Thymus (tissue), 11 donors: ENCODE measurements around the gene B3GALNT2. TPM values are rescaled to one million over a fixed set of nuclear protein-coding genes. Genes with fewer than 3 reads are reported as not detected.

Source experiments
- DNase-seq, 9 donors: peaks; one replicate each; pipeline ENCODE4 v3.0.0-alpha.2; 2013; ENCODE audit warnings: low spot score in 9 of 9, low read depth in 6 of 9, missing footprints in 1 of 9
- H3K27ac ChIP-seq, 2 donors: one replicate each; pipeline ENCODE4 v1.5.1; 2013; ENCODE audit warnings: control low read depth in 1 of 2, low read depth in 1 of 2, low read length in 1 of 2, mild to moderate bottlenecking in 1 of 2, moderate library complexity in 1 of 2
- H3K27me3 ChIP-seq, 2 donors: one replicate each; pipeline ENCODE4 v1.5.1; 2013; ENCODE audit warnings: low read length in 1 of 2; ENCODE audit not compliant: control insufficient read depth in 2 of 2, insufficient read depth in 1 of 2
- H3K36me3 ChIP-seq, 2 donors: one replicate each; pipeline ENCODE4 v1.5.1; 2013; ENCODE audit warnings: low read length in 1 of 2, mild to moderate bottlenecking in 1 of 2, moderate library complexity in 1 of 2; ENCODE audit not compliant: control insufficient read depth in 2 of 2, insufficient read depth in 2 of 2
- H3K4me1 ChIP-seq, 2 donors: one replicate each; pipeline ENCODE4 v1.5.1; 2013; ENCODE audit warnings: low read length in 2 of 2; ENCODE audit not compliant: control insufficient read depth in 2 of 2, insufficient read depth in 2 of 2
- H3K4me3 ChIP-seq, 2 donors: one replicate each; pipeline ENCODE4 v1.5.1; 2013; ENCODE audit warnings: low read length in 2 of 2, control low read depth in 1 of 2, mild to moderate bottlenecking in 1 of 2
- H3K9me3 ChIP-seq, 2 donors: one replicate each; pipeline ENCODE4 v1.5.1; 2013; ENCODE audit warnings: low read length in 1 of 2, mild to moderate bottlenecking in 1 of 2; ENCODE audit not compliant: control insufficient read depth in 2 of 2, insufficient read depth in 1 of 2
- WGBS: extraction: QIAGEN DNeasy Blood & Tissue Kit; methylation state at CpG from one replicate; pipeline ENCODE4 v1.1.7; 2013; 5-methylcytosine and 5-hydroxymethylcytosine counted together
- polyA plus RNA-seq: library from polyadenylated mRNA; stranded (reverse); fragments of 200-250 nt; gene quantifications from one replicate; pipeline ENCODE4 v1.2.3, GENCODE V29; 2013
- total RNA-seq: library from RNA; stranded (reverse); fragments of 120-200 nt; gene quantifications from one replicate; pipeline ENCODE4 v1.2.4, GENCODE V29; 2013
- donor health status: healthy.

The B3GALNT2 gene
- total and polyA plus RNA-seq, 2 donors, result 2.8 to 18.9 TPM

DNA sequence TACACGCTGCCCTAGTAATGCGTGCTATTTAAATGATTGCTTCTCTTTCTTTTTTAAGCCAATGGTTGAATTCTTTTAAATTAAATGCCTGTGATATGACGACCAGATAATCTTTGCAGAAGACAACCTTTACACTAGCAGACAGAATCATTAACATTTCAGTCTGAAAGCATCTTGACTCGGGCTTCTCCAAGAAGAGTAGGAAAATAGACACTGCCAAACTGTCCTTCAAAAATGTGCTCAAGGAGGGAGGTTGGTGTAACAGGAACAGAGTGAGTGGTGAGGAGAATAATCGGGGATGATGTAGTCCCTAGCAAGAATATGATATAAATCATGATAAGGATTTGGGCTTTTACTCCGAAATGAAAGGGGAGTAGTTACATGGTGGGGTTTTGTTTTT, 6.6 kb upstream of the B3GALNT2 start:
- 95% methylated on average over 6 of the region's 6 CpGs for WGBS
- Histone ChIP-seq H3K36me3 (no peaks in the 10 kb centered on the region), H3K27ac (no peak overlapping the region), H3K4me3 (no peak overlapping the region), H3K27me3 (no peaks in the 10 kb centered on the region), H3K4me1 (no peaks in the 10 kb centered on the region), H3K9me3 (no peaks in the 10 kb centered on the region)
- no peak for DNase-seq

DNA sequence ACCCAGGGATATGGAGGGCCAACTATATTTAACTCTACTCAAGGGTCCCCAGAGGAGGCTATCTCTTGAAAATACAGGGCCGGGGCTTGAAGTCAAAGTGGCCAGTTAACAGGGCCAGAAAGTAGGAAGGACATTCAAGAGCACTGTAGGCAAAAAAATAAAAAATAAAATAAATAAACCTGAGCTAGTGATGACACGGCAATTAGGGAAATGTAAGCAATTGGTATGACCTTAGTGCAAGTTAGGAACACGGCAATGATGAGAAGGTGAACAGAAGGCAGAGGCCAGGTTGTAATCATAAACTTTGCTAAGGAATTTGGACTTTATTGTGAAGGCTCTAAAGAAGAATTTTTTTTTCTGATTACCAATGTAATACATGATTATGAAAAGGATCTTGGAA, 3.4 kb upstream of the B3GALNT2 start:
- Histone ChIP-seq H3K4me1 (peaks cover 0 to 7% of the 10 kb centered on the region in 2 donors), H3K36me3 (no peaks in the 10 kb centered on the region), H3K27ac (no peak overlapping the region), H3K9me3 (no peaks in the 10 kb centered on the region), H3K4me3 (no peak overlapping the region), H3K27me3 (no peaks in the 10 kb centered on the region)
- DNase-seq, result no peak
- 96% methylated on average over 3 of the region's 3 CpGs for WGBS

DNA sequence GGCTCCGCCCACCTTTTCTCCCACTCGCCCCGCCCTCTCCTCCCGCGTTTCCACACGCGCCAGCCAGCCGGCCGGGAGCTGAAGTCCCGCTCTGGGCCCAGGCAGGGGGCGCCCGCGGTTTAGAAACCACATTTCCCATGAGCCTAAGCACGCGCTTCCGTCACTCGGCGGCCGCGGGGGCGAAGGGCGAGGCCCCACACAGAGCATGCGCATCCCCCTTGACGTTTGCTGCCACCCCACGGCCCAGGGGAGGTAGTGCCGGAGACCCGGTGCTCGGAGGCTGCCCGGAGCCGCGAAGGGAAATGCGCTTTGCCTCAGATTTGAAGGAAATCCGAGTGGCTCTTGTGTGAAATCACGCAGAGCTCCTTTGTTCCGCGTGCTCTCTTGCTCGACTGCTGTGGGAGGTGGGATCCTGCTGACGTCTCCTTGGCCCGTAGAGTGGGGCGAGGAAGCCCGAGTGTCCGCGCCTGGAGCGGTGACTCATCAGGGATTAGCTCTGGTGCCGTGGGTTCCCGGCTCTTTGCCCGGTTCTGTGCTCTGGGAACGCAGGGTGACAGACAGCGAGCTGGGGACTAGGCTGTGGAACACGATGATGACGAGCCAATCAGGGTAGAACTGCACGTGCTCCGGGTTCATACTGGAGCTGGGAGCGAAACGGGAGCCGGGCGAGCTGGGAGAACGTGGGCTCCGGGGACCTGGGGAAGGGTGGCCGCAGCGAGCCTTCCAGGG, 406 bp upstream of the B3GALNT2 start:
- H3K27ac ChIP-seq, result peak overlapping the region; percentile 91 to 96
- WGBS, result under 1% methylated on average over 61 of the region's 61 CpGs
- no peaks in the 10 kb centered on the region for H3K36me3 ChIP-seq
- DNase-seq, result peak; percentile 94 to 99 (median 98)
- peak overlapping the region; percentile 74 to 84 for H3K4me3 ChIP-seq
- H3K4me1 ChIP-seq, result peaks cover 0 to 7% of the 10 kb centered on the region in 2 donors
- H3K9me3 ChIP-seq, result no peaks in the 10 kb centered on the region
- H3K27me3 ChIP-seq, result no peaks in the 10 kb centered on the region

DNA sequence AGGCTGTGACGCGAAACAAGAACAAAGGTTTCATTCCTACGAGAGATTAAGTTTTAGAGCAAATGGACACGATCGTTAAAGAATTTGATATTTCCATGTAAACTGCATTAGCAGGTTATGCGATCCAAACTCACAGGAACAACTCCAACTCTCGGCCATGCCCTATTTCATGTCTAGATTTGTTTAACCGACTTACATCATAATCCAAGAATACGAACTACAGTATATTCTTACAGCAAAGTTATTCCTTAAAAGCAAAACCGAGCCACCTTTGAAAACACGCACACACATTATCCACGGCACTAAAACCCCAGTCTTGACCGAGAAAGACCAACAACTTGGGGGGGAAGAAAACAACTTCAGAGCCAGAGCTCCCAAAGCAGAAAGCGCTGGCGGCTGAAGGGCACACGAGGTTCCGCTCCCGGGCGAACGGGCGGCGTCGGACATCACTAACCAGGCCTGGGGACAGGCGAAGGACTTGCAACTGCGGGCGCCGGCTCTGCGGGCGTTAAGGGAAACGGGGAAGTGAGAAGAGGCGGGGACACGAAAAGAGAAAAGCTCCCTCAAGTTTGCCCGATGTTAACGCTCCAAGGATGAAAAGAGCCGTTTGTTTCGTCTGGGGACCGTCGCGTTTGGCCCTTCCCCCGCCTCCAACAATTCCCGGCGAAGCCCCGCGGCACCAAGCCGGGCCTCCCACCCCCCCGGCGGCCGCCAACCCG, 690 bp downstream of the B3GALNT2 start:
- H3K9me3 ChIP-seq, result no peaks in the 10 kb centered on the region
- H3K27me3 ChIP-seq, result no peaks in the 10 kb centered on the region
- peak overlapping the region; percentile 74 to 84 for H3K4me3 ChIP-seq
- peak in 3 of 9 donors; percentile 18 to 68 (median 32) for DNase-seq
- under 1% methylated on average over 49 of the region's 49 CpGs for WGBS
- peaks cover 0 to 7% of the 10 kb centered on the region in 2 donors for H3K4me1 ChIP-seq
- H3K27ac ChIP-seq, result peak overlapping the region; percentile 68 to 80
- no peaks in the 10 kb centered on the region for H3K36me3 ChIP-seq

DNA sequence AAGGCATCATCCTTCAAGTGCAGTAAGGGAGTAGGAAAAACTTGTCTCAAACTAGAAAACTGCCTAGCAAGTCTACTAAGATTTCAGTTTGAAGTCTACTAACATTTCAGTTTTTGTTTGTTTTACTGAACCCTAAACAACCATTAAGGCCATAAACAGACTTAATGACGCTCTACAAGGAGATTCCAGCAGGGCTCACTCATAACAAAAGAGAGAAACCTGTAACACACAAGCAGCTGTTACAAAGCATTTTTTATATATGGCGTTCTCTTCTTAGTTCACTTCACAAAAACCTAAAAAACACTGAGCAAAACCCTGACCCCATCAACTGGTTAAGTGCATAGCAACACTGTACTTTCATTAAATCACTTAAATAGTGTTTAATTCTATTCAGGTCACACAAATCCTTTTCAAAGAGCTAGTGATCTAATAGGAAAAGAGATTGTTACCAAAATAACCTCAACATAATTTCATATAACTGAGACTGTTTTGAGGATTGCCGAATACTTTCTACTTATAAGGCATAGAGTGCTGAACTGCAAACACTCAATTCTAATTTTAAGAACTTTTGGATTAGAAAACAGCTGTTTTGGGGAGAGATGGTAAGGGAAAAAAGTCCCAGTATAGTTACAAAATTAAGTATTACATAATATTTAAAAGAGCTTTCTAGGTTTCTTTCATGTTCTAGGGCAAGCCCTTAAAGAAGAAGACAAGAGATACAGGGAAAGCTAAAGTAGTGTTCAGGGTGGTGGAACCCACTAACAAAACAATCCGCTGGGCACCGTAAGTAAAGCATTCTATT, 1.4 kb downstream of the B3GALNT2 start:
- Histone ChIP-seq H3K4me1 (peaks cover 0 to 7% of the 10 kb centered on the region in 2 donors), H3K27me3 (no peaks in the 10 kb centered on the region), H3K4me3 (peak overlapping the region; percentile 74 to 84), H3K27ac (peak overlapping the region; percentile 15 to 68), H3K9me3 (no peaks in the 10 kb centered on the region), H3K36me3 (no peaks in the 10 kb centered on the region)
- 35% methylated on average over 5 of the region's 5 CpGs for WGBS
- peak in 1 of 9 donors; percentile 28 for DNase-seq

DNA sequence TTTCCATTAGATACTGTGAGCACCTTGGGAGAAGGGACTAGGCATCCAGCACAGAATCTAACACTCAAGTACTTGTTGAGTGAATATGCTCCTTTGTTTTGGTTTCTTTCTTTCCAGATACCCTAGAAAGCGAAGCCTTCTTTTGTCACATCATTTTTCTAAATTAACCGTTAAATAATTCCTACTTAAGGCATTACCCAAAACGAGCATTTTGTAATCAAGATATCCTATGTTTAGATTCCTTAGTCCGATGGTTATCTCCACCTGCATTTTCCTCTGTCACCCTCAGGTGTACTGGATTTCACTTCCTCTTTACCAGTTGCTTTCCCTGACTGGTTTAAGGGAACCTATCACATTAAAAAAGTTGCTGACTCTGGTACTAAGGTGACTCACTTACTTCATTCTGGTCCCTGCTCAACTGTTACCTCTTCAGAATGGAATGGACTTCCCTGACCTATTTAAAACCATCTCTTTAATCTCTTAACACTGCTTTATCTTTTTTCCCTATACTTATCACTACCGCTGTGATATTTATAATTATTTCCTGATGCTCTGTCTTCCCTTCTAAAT, 3.2 kb downstream of the B3GALNT2 start:
- Histone ChIP-seq H3K9me3 (no peaks in the 10 kb centered on the region), H3K4me3 (no peak overlapping the region), H3K27ac (no peak overlapping the region), H3K27me3 (no peaks in the 10 kb centered on the region), H3K4me1 (peaks cover 0 to 7% of the 10 kb centered on the region in 2 donors), H3K36me3 (no peaks in the 10 kb centered on the region)
- 93% methylated on average over 5 of the region's 5 CpGs for WGBS
- DNase-seq, result no peak

DNA sequence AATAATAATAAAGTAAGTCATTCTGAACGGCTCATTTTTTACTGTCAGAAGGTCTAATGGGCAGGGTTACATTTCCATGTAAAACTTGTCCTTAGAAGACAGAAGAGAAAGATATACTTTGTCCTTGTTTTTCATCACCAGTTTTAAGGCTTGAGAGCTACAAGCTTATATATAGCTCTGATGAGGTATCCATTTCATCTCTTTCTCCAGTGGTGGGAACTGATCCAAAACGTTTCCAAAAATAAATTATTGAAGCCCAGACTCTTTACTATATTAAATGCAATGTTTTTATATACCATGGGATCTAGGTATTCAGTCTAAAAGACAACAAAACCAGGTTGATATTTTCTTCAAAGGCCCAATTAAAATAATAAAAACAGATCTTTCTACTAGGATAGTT, 8.7 kb downstream of the B3GALNT2 start:
- H3K36me3 ChIP-seq, result peaks cover 0 to 6% of the 10 kb centered on the region in 2 donors
- WGBS, result 95% methylated on average over 2 of the region's 2 CpGs
- peaks cover 2 to 22% of the 10 kb centered on the region in 2 donors for H3K4me1 ChIP-seq
- H3K4me3 ChIP-seq, result no peak overlapping the region
- no peak for DNase-seq
- no peak overlapping the region for H3K27ac ChIP-seq
- no peaks in the 10 kb centered on the region for H3K27me3 ChIP-seq
- H3K9me3 ChIP-seq, result no peaks in the 10 kb centered on the region

DNA sequence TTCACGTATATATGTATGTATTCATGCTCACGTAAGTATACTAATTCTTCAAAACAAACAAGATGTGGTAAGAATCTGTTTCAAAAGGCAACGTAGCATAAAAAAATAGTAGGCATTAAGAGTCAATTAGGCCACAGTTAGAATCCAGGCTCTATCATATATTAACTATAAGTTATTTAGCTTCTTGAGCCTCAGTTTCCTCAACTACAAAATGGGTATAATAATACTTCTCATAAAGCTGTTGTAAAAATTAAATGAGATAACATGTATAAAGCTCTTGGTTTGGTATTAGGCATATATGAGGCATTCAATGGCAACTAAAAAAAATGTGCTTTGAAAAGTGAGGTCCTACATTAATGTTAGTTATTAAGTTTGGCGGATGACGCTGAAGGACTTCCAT, 9.2 kb downstream of the B3GALNT2 start:
- Histone ChIP-seq H3K36me3 (peaks cover 0 to 6% of the 10 kb centered on the region in 2 donors), H3K4me3 (no peak overlapping the region), H3K27ac (no peak overlapping the region), H3K27me3 (no peaks in the 10 kb centered on the region), H3K9me3 (no peaks in the 10 kb centered on the region), H3K4me1 (peaks cover 2 to 22% of the 10 kb centered on the region in 2 donors)
- WGBS, result 97% methylated on average over 5 of the region's 5 CpGs
- no peak for DNase-seq
